ENCODE results near the gene SLC45A3.

SLC45A3 gene

GRCh38 chr1:205612104-205612503 is 68.2 kb downstream of the SLC45A3 start:
- TF ChIP-seq TAF1 (IDR thresholded peaks at IDR 0.05; ENCODE audit: borderline replicate concordance, insufficient read depth, low read length) (no peak), POLR2AphosphoS5 (IDR thresholded peaks at IDR 0.05; ENCODE audit: low read depth, low read length) (no peak), SIN3A (IDR thresholded peaks at IDR 0.05; ENCODE audit: borderline replicate concordance, insufficient read depth, low read length) (no peak), REST (IDR thresholded peaks at IDR 0.05; ENCODE audit: insufficient read depth in 1 of 2, low read depth in 2 of 2, low read length in 2 of 2) (no peak), FOXP2 (optimal IDR thresholded peaks at IDR 0.05; ENCODE audit: borderline replicate concordance, extremely low read depth, extremely low read length, insufficient read depth) (no peak)

GRCh38 chr1:205610901-205611466 is 69.3 kb downstream of the SLC45A3 start:
- TF ChIP-seq FOXP2 (optimal IDR thresholded peaks at IDR 0.05; ENCODE audit: borderline replicate concordance, extremely low read depth, extremely low read length, insufficient read depth) (no peak), REST (IDR thresholded peaks at IDR 0.05; ENCODE audit: insufficient read depth in 1 of 2, low read depth in 2 of 2, low read length in 2 of 2) (no peak), TAF1 (IDR thresholded peaks at IDR 0.05; ENCODE audit: borderline replicate concordance, insufficient read depth, low read length) (no peak), SIN3A (IDR thresholded peaks at IDR 0.05; ENCODE audit: borderline replicate concordance, insufficient read depth, low read length) (no peak), POLR2AphosphoS5 (IDR thresholded peaks at IDR 0.05; ENCODE audit: low read depth, low read length) (no peak)

- TF ChIP-seq REST (IDR thresholded peaks at IDR 0.05; ENCODE audit: insufficient read depth in 1 of 2, low read depth in 2 of 2, low read length in 2 of 2) (no peak), SIN3A (IDR thresholded peaks at IDR 0.05; ENCODE audit: borderline replicate concordance, insufficient read depth, low read length) (no peak), FOXP2 (optimal IDR thresholded peaks at IDR 0.05; ENCODE audit: borderline replicate concordance, extremely low read depth, extremely low read length, insufficient read depth) (no peak), TAF1 (IDR thresholded peaks at IDR 0.05; ENCODE audit: borderline replicate concordance, insufficient read depth, low read length) (no peak), POLR2AphosphoS5 (IDR thresholded peaks at IDR 0.05; ENCODE audit: low read depth, low read length) (no peak)
These were observed 70.3 kb downstream of the SLC45A3 start for GRCh38 chr1:205610036-205610435.
